ENCODE data around the gene PPFIBP2. TPM values are rescaled to one million over a fixed set of nuclear protein-coding genes. Genes with fewer than 3 reads are reported as not detected.

PPFIBP2 gene
- total and polyA plus RNA-seq, 12 donors = 11.4 to 36.5 (median 21.1) TPM

- no peaks in the 10 kb centered on the region for H3K27me3 ChIP-seq
Measured at GRCh38 chr11:7595016-7595866, 81.4 kb downstream of the PPFIBP2 start.

GRCh38 chr11:7595951-7596350 is 82.2 kb downstream of the PPFIBP2 start:
- Histone ChIP-seq H3K4me1 (replicated peaks in 1 of 2) (peaks cover 0 to 7% of the 10 kb centered on the region in 2 donors), H3K36me3 (replicated peaks in 1 of 2) (no peaks in the 10 kb centered on the region), H3K9me3 (replicated peaks in 1 of 3) (no peaks in the 10 kb centered on the region), H3K27ac (no peak overlapping the region), H3K4me3 (no peak overlapping the region), H3K27me3 (no peaks in the 10 kb centered on the region)
- intact Hi-C loops (cut with DNase I) = no loop called here
- DNase-seq = no peak
- no peak for TF ChIP-seq CTCF (IDR thresholded peaks at IDR 0.05)
- TF ChIP-seq POLR2A (IDR thresholded peaks at IDR 0.05) = no peak
- WGBS, 4 donors = 91 to 96% (median 94%) methylated on average over 2 of the region's 2 CpGs

More at GRCh38 chr11:7595016-7595866, 81.4 kb downstream of the PPFIBP2 start:
- no peak for DNase-seq
- H3K27ac ChIP-seq = no peak overlapping the region
- TF ChIP-seq POLR2A (IDR thresholded peaks at IDR 0.05) = no peak
- no peak for TF ChIP-seq CTCF (IDR thresholded peaks at IDR 0.05)
- H3K36me3 ChIP-seq (replicated peaks in 1 of 2) = no peaks in the 10 kb centered on the region
- intact Hi-C loops (cut with DNase I) = no loop called here
- peaks cover 0 to 7% of the 10 kb centered on the region in 2 donors for H3K4me1 ChIP-seq (replicated peaks in 1 of 2)
- no peak overlapping the region for H3K4me3 ChIP-seq
- no peaks in the 10 kb centered on the region for H3K9me3 ChIP-seq (replicated peaks in 1 of 3)
- WGBS, 4 donors = 87 to 100% (median 91%) methylated on average over 1 of the region's 1 CpG

GRCh38 chr11:7596975-7597391 is 83.2 kb downstream of the PPFIBP2 start:
- no peak overlapping the region for H3K4me3 ChIP-seq
- H3K27me3 ChIP-seq = no peaks in the 10 kb centered on the region
- no peak for DNase-seq
- no peaks in the 10 kb centered on the region for H3K9me3 ChIP-seq (replicated peaks in 1 of 3)
- H3K36me3 ChIP-seq (replicated peaks in 1 of 2) = no peaks in the 10 kb centered on the region
- 89 to 98% (median 94%) methylated on average over 5 of the region's 5 CpGs for WGBS, 4 donors
- peaks cover 0 to 7% of the 10 kb centered on the region in 2 donors for H3K4me1 ChIP-seq (replicated peaks in 1 of 2)
- no peak for TF ChIP-seq CTCF (IDR thresholded peaks at IDR 0.05)
- TF ChIP-seq POLR2A (IDR thresholded peaks at IDR 0.05) = no peak
- no peak overlapping the region for H3K27ac ChIP-seq
- intact Hi-C loops (cut with DNase I) = no loop called here

GRCh38 chr11:7597620-7598019 is 83.8 kb downstream of the PPFIBP2 start:
- no peak for DNase-seq
- WGBS, 4 donors = 79 to 96% (median 83%) methylated on average over 2 to 8 of the region's 8 CpGs
- H3K36me3 ChIP-seq (replicated peaks in 1 of 2) = no peaks in the 10 kb centered on the region
- H3K27me3 ChIP-seq = no peaks in the 10 kb centered on the region
- peaks cover 0 to 2% of the 10 kb centered on the region in 2 donors for H3K4me1 ChIP-seq (replicated peaks in 1 of 2)
- no peak overlapping the region for H3K27ac ChIP-seq
- H3K4me3 ChIP-seq = no peak overlapping the region
- no peaks in the 10 kb centered on the region for H3K9me3 ChIP-seq (replicated peaks in 1 of 3)
- intact Hi-C loops (cut with DNase I) = no loop called here
- no peak for TF ChIP-seq POLR2A (IDR thresholded peaks at IDR 0.05)
- no peak for TF ChIP-seq CTCF (IDR thresholded peaks at IDR 0.05)

Data from adrenal gland (tissue), 12 donors.